ENCODE results near the gene AHDC1. TPM values are rescaled to one million over a fixed set of nuclear protein-coding genes. Genes with fewer than 3 reads are reported as not detected.

Gene AHDC1
- total and polyA plus RNA-seq, 2 of the 13 experiments (the other 11 are each of a cell fraction or from before 2014, with no cell fraction given) = 1.0 to 2.7 TPM

- TF ChIP-seq ZNF180 (CRISPR knock-in tag; IDR thresholded peaks at IDR 0.05; ENCODE audit: borderline replicate concordance, low read depth) = no peak
- no peak for TF ChIP-seq ZNF709 (CRISPR knock-in tag; IDR thresholded peaks at IDR 0.05)
- TF ChIP-seq, protein P1, sequence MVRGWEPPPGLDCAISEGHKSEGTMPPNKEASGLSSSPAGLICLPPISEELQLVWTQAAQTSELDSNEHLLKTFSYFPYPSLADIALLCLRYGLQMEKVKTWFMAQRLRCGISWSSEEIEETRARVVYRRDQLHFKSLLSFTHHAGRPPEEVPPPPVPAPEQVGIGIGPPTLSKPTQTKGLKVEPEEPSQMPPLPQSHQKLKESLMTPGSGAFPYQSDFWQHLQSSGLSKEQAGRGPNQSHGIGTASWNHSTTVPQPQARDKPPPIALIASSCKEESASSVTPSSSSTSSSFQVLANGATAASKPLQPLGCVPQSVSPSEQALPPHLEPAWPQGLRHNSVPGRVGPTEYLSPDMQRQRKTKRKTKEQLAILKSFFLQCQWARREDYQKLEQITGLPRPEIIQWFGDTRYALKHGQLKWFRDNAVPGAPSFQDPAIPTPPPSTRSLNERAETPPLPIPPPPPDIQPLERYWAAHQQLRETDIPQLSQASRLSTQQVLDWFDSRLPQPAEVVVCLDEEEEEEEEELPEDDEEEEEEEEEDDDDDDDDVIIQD (CRISPR knock-in tag; IDR thresholded peaks at IDR 0.05; ENCODE audit: low read depth) = no peak
- no peak for TF ChIP-seq ZNF790 (CRISPR knock-in tag; IDR thresholded peaks at IDR 0.05; ENCODE audit: borderline replicate concordance)
- 0 out of 2 replicates have a peak, but pooled peaks have one; percentile 7 for TF ChIP-seq CEBPG (CRISPR knock-in tag; IDR thresholded peaks at IDR 0.05)
- no peak for TF ChIP-seq TCF12 (IDR thresholded peaks at IDR 0.05)
- no peak for TF ChIP-seq TCF12 (CRISPR knock-in tag; IDR thresholded peaks at IDR 0.05)
- peak; percentile 43; the same call in 1 of the 2 replicates for TF ChIP-seq PATZ1 (CRISPR knock-in tag; IDR thresholded peaks at IDR 0.05)
- no peak for TF ChIP-seq KDM4B (CRISPR knock-in tag; IDR thresholded peaks at IDR 0.05)
- TF ChIP-seq, protein P2, sequence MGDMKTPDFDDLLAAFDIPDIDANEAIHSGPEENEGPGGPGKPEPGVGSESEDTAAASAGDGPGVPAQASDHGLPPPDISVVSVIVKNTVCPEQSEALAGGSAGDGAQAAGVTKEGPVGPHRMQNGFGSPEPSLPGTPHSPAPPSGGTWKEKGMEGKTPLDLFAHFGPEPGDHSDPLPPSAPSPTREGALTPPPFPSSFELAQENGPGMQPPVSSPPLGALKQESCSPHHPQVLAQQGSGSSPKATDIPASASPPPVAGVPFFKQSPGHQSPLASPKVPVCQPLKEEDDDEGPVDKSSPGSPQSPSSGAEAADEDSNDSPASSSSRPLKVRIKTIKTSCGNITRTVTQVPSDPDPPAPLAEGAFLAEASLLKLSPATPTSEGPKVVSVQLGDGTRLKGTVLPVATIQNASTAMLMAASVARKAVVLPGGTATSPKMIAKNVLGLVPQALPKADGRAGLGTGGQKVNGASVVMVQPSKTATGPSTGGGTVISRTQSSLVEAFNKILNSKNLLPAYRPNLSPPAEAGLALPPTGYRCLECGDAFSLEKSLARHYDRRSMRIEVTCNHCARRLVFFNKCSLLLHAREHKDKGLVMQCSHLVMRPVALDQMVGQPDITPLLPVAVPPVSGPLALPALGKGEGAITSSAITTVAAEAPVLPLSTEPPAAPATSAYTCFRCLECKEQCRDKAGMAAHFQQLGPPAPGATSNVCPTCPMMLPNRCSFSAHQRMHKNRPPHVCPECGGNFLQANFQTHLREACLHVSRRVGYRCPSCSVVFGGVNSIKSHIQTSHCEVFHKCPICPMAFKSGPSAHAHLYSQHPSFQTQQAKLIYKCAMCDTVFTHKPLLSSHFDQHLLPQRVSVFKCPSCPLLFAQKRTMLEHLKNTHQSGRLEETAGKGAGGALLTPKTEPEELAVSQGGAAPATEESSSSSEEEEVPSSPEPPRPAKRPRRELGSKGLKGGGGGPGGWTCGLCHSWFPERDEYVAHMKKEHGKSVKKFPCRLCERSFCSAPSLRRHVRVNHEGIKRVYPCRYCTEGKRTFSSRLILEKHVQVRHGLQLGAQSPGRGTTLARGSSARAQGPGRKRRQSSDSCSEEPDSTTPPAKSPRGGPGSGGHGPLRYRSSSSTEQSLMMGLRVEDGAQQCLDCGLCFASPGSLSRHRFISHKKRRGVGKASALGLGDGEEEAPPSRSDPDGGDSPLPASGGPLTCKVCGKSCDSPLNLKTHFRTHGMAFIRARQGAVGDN (CRISPR knock-in tag; IDR thresholded peaks at IDR 0.05) = peak; percentile 32; the same call in 1 of the 2 replicates
- no peak for TF ChIP-seq MXD4 (CRISPR knock-in tag; IDR thresholded peaks at IDR 0.05)
- no peak for TF ChIP-seq ZNF619 (CRISPR knock-in tag; IDR thresholded peaks at IDR 0.05)
- TF ChIP-seq KDM1A (CRISPR knock-in tag; IDR thresholded peaks at IDR 0.05) = peak; percentile 96
- TF ChIP-seq STAT5B (CRISPR knock-in tag; IDR thresholded peaks at IDR 0.05) = no peak
- no peak for TF ChIP-seq WIZ (CRISPR knock-in tag; IDR thresholded peaks at IDR 0.05)
- TF ChIP-seq ADNP (CRISPR knock-in tag; IDR thresholded peaks at IDR 0.05) = peak; percentile 78; the same call in 1 of the 2 replicates
- TF ChIP-seq MXD3 (CRISPR knock-in tag; IDR thresholded peaks at IDR 0.05) = no peak
- no peak for TF ChIP-seq ZBTB20 (CRISPR knock-in tag; IDR thresholded peaks at IDR 0.05; ENCODE audit: borderline replicate concordance, low read depth)
- TF ChIP-seq GABPA (IDR thresholded peaks at IDR 0.05; ENCODE audit: low read depth, low read length) = no peak
- TF ChIP-seq GABPA (CRISPR knock-in tag; IDR thresholded peaks at IDR 0.05; ENCODE audit: low read depth) = no peak
- no peak for TF ChIP-seq TRIM22 (IDR thresholded peaks at IDR 0.05)
- TF ChIP-seq ZMAT3 (CRISPR knock-in tag; conservative IDR thresholded peaks at IDR 0.05) = no peak
Observed at GRCh38 chr1:27507960-27508665, 95.8 kb downstream of the AHDC1 start (continued).

All from HepG2 (cell line).